Measurements from ENCODE around the gene CDK2AP2. TPM values are rescaled to one million over a fixed set of nuclear protein-coding genes. Genes with fewer than 3 reads are reported as not detected.

CDK2AP2 gene
- polyA plus RNA-seq, 3 donors: 47.8 to 80.2 (median 78.5) TPM

GRCh38 chr11:67523556-67524479, 15.9 kb upstream of the CDK2AP2 start:
- Histone ChIP-seq H2AFZ (ENCODE audit: insufficient read depth, low read depth, low read length, poor library complexity, severe bottlenecking) (no peak overlapping the region), H3K9me3 (replicated peaks in 1 of 2; ENCODE audit: control insufficient read depth in 1 of 2, insufficient read depth in 1 of 2, low read length in 2 of 2) (no peaks in the 10 kb centered on the region), H3K27ac (ENCODE audit: low read depth in 1 of 2, low read length in 2 of 2) (no peak overlapping the region), H3K36me3 (replicated peaks in 1 of 2; ENCODE audit: control insufficient read depth in 1 of 2, insufficient read depth in 2 of 2, low read length in 2 of 2) (no peaks in the 10 kb centered on the region), H3K27me3 (ENCODE audit: control insufficient read depth in 2 of 2, insufficient read depth in 2 of 2, low read length in 2 of 2) (no peaks in the 10 kb centered on the region), H4K20me1 (ENCODE audit: insufficient read depth, low read length) (no peaks in the 10 kb centered on the region), H3K4me2 (replicated peaks; ENCODE audit: extremely low read depth, low read length, poor library complexity, severe bottlenecking) (no peak overlapping the region), H3K9ac (ENCODE audit: insufficient read depth, low read length, poor library complexity, severe bottlenecking) (no peak overlapping the region), H3K79me2 (ENCODE audit: insufficient read depth, low read length) (no peaks in the 10 kb centered on the region), H3K4me1 (ENCODE audit: control insufficient read depth in 1 of 2, insufficient read depth in 2 of 2, low read length in 2 of 2) (no peaks in the 10 kb centered on the region), H3K4me3 (replicated peaks in 1 of 3; ENCODE audit: low read depth in 2 of 3, low read length in 3 of 3) (no peak overlapping the region)
- Mint-ChIP-seq H3K4me3 (no peak overlapping the region), H3K36me3 (no peaks in the 10 kb centered on the region), H3K9me3 (peaks cover 0 to 7% (median 3%) of the 10 kb centered on the region in 7 donors), H3K27ac (peak overlapping the region in 1 of 7 donors; percentile 19), H3K4me1 (peaks cover 3% of the 10 kb centered on the region), H3K27me3 (ENCODE audit: low read depth in 3 of 3) (peaks cover 0 to 10% (median 5%) of the 10 kb centered on the region in 3 donors)
- WGBS (ENCODE audit: insufficient coverage): 92% methylated on average over 20 of the region's 25 CpGs
- DNase-seq: no peak
- intact Hi-C loops (cut with micrococcal nuclease): no loop called here
- no peak for TF ChIP-seq CTCF (IDR thresholded peaks at IDR 0.05)

DNA sequence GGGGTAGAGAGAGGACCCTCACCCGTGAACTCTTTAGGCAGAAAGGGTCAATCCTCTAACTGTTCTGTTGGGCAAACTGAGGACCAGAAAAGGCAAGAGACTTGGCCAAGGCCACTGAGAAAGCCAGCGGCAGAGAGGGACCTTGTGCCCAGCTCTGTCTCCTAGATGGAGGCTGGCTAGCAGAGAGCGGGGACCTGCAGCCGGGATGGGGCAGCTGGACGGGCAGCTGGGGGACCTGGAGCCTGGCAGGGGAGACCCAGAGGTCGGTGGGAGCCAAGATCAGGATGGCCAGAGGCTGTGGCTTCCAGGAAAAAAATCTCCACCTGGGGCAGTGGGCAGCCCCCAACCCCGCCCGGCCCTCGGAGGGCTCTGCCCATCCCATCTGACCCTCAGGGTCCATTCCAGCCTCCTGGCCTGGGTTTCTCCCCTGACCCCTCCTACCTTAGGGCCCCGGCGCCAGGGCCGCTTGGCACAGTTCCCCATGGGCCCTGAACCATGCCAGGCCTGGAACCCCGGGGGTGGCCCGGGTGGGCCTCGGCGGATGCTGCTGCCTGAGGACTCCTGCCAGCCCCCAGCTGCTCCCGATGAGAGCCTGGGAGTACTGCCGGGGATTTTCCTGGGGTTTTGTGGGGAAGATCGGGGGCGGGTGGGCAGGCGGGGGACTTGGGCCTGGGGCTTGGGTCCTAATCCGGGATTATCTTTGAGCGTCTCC, 15.0 kb upstream of the CDK2AP2 start, which contains the start of gene CABP2:
Gene CABP2 (minus strand): TSS at position 603 of the 712 bp plus-strand sequence. CDS start 120 bp downstream, at position 483.
- Mint-ChIP-seq H3K27me3 (ENCODE audit: low read depth in 3 of 3) (peaks cover 0 to 11% (median 5%) of the 10 kb centered on the region in 3 donors), H3K27ac (peak within 1 kb of the TSS in 1 of 7 donors; percentile 19), H3K4me3 (no peak within 1 kb of the TSS), H3K4me1 (peaks cover 3% of the 10 kb centered on the region), H3K9me3 (peaks cover 0 to 7% (median 3%) of the 10 kb centered on the region in 7 donors), H3K36me3 (no peaks in the 10 kb centered on the region)
- WGBS (ENCODE audit: insufficient coverage): 94% methylated on average over 11 of the region's 23 CpGs
- Histone ChIP-seq H3K4me2 (replicated peaks; ENCODE audit: extremely low read depth, low read length, poor library complexity, severe bottlenecking) (no peak within 1 kb of the TSS), H3K4me1 (ENCODE audit: control insufficient read depth in 1 of 2, insufficient read depth in 2 of 2, low read length in 2 of 2) (no peaks in the 10 kb centered on the region), H3K9ac (ENCODE audit: insufficient read depth, low read length, poor library complexity, severe bottlenecking) (no peak within 1 kb of the TSS), H3K9me3 (replicated peaks in 1 of 2; ENCODE audit: control insufficient read depth in 1 of 2, insufficient read depth in 1 of 2, low read length in 2 of 2) (no peaks in the 10 kb centered on the region), H3K27me3 (ENCODE audit: control insufficient read depth in 2 of 2, insufficient read depth in 2 of 2, low read length in 2 of 2) (no peaks in the 10 kb centered on the region), H3K36me3 (replicated peaks in 1 of 2; ENCODE audit: control insufficient read depth in 1 of 2, insufficient read depth in 2 of 2, low read length in 2 of 2) (no peaks in the 10 kb centered on the region), H2AFZ (ENCODE audit: insufficient read depth, low read depth, low read length, poor library complexity, severe bottlenecking) (no peak within 1 kb of the TSS), H3K79me2 (ENCODE audit: insufficient read depth, low read length) (no peaks in the 10 kb centered on the region), H4K20me1 (ENCODE audit: insufficient read depth, low read length) (no peaks in the 10 kb centered on the region), H3K4me3 (replicated peaks in 1 of 3; ENCODE audit: low read depth in 2 of 3, low read length in 3 of 3) (no peak within 1 kb of the TSS), H3K27ac (ENCODE audit: low read depth in 1 of 2, low read length in 2 of 2) (no peak within 1 kb of the TSS)
- no peak for DNase-seq
- intact Hi-C loops (cut with micrococcal nuclease): no loop called here
- no peak for TF ChIP-seq CTCF (IDR thresholded peaks at IDR 0.05)

Data from CD14-positive monocyte (primary cell).